Measurements from ENCODE around the gene EPS8L3. TPM values are rescaled to one million over a fixed set of nuclear protein-coding genes. Genes with fewer than 3 reads are reported as not detected.

EPS8L3 gene
- total and polyA plus RNA-seq, 9 of the 15 experiments (the other 6 are each of a cell fraction or from before 2014, with no cell fraction given): 0.09 to 0.42 (median 0.14) TPM; not detected in 5

GRCh38 chr1:109776911-109777310 is 13.2 kb upstream of the EPS8L3 start (continued):
- TF ChIP-seq SREBF1 (IDR thresholded peaks at IDR 0.05; ENCODE audit: borderline replicate concordance, low read depth, low read length) (no peak), SIN3B (IDR thresholded peaks at IDR 0.05; ENCODE audit: low read depth) (peak; percentile 32; the same call in 1 of the 2 replicates), HNRNPH1 (optimal IDR thresholded peaks at IDR 0.05; ENCODE audit: low read depth, low read length) (no peak), MYNN (IDR thresholded peaks at IDR 0.05) (0 out of 2 replicates have a peak, but pooled peaks have one; percentile 37), MYNN (CRISPR knock-in tag; IDR thresholded peaks at IDR 0.05) (no peak), MTA3 (IDR thresholded peaks at IDR 0.05; ENCODE audit: borderline replicate concordance) (peak; percentile 63; the same call in 1 of the 2 replicates), CHCHD3 (CRISPR knock-in tag; IDR thresholded peaks at IDR 0.05) (no peak), CBX8 (IDR thresholded peaks at IDR 0.05; ENCODE audit: borderline replicate concordance, extremely low read depth, low read depth, low read length, poor library complexity, severe bottlenecking) (no peak), SPI1 (IDR thresholded peaks at IDR 0.05; ENCODE audit: borderline replicate concordance, low read depth, low read length) (0 out of 2 replicates have a peak, but pooled peaks have one; percentile 11), MCM5 (IDR thresholded peaks at IDR 0.05; ENCODE audit: low read depth) (no peak), ZNF24 (IDR thresholded peaks at IDR 0.05) (peak; percentile 12; the same call in 1 of the 2 replicates), ZNF589 (CRISPR knock-in tag; IDR thresholded peaks at IDR 0.05; ENCODE audit: low read depth) (no peak), DNMT1 (IDR thresholded peaks at IDR 0.05) (no peak), FOXO4 (CRISPR knock-in tag; IDR thresholded peaks at IDR 0.05) (no peak), BRCA1 (IDR thresholded peaks at IDR 0.05) (no peak), BRCA1 (CRISPR knock-in tag; IDR thresholded peaks at IDR 0.05) (no peak), KLF1 (tag; IDR thresholded peaks at IDR 0.05) (0 out of 2 replicates have a peak, but pooled peaks have one; percentile 40), HBP1 (CRISPR knock-in tag; IDR thresholded peaks at IDR 0.05) (no peak), CBFA2T2 (conservative IDR thresholded peaks at IDR 0.05) (no peak), BACH1 (tag; IDR thresholded peaks at IDR 0.05) (no peak), ERF (CRISPR knock-in tag; IDR thresholded peaks at IDR 0.05) (0 out of 2 replicates have a peak, but pooled peaks have one; percentile 65), MBD1 (CRISPR knock-in tag; IDR thresholded peaks at IDR 0.05) (no peak), MAFF (IDR thresholded peaks at IDR 0.05; ENCODE audit: low read length) (no peak), BHLHE40 (IDR thresholded peaks at IDR 0.05; ENCODE audit: low read length) (no peak), ZNF197 (CRISPR knock-in tag; IDR thresholded peaks at IDR 0.05; ENCODE audit: low read depth) (no peak), ZNF384 (IDR thresholded peaks at IDR 0.05; ENCODE audit: low read depth, low read length) (no peak), ZNF274 (IDR thresholded peaks at IDR 0.05; ENCODE audit: borderline replicate concordance, low read depth, low read length) (no peak), SUPT5H (IDR thresholded peaks at IDR 0.05) (no peak), PHF21A (IDR thresholded peaks at IDR 0.05; ENCODE audit: borderline replicate concordance, low read depth) (no peak), ZNF436 (CRISPR knock-in tag; IDR thresholded peaks at IDR 0.05) (no peak)
